CD14-positive monocyte (primary cell): Measurements from ENCODE around the gene CUBN. TPM values are rescaled to one million over a fixed set of nuclear protein-coding genes. Genes with fewer than 3 reads are reported as not detected.

Experiments used
- DNase-seq, 3 donors: peaks; one replicate each; pipeline ENCODE4 v3.0.0-alpha.2; 2011 to 2022
- H2AFZ ChIP-seq: 2 replicates; pipeline ENCODE4 v1.6.0; 2012; ENCODE audit warnings: mild to moderate bottlenecking, low read depth, low read length, inconsistent platforms; ENCODE audit not compliant: insufficient read depth, poor library complexity, severe bottlenecking
- H3K27ac ChIP-seq, 2 donors: 1 replicate in 1 of 2; 2 replicates in 1 of 2; pipeline ENCODE4 v1.5.1; 2012 to 2013; ENCODE audit warnings: low read length in 2 of 2, control low read depth in 1 of 2, inconsistent platforms in 1 of 2, low read depth in 1 of 2, mild to moderate bottlenecking in 1 of 2
- H3K27me3 ChIP-seq, 2 donors: one replicate each; pipeline versions ENCODE4 v1.6.0 to v1.6.1; 2011 to 2013; ENCODE audit warnings: low read length in 2 of 2; ENCODE audit not compliant: control insufficient read depth in 2 of 2, insufficient read depth in 2 of 2
- H3K36me3 ChIP-seq, 2 donors: replicated peaks in 1 of 2; 1 replicate in 1 of 2; 2 replicates in 1 of 2; pipeline versions ENCODE4 v1.5.1 to v1.6.1; 2012 to 2013; ENCODE audit warnings: low read length in 2 of 2, control low read depth in 1 of 2, inconsistent platforms in 1 of 2, mild to moderate bottlenecking in 1 of 2; ENCODE audit not compliant: insufficient read depth in 2 of 2, control insufficient read depth in 1 of 2
- H3K4me1 ChIP-seq, 2 donors: 1 replicate in 1 of 2; 2 replicates in 1 of 2; pipeline versions ENCODE4 v1.5.1 to v1.6.1; 2012 to 2013; ENCODE audit warnings: low read length in 2 of 2, control low read depth in 1 of 2, inconsistent platforms in 1 of 2, mild to moderate bottlenecking in 1 of 2, moderate library complexity in 1 of 2; ENCODE audit not compliant: insufficient read depth in 2 of 2, control insufficient read depth in 1 of 2
- H3K4me2 ChIP-seq: replicated peaks from 2 replicates; pipeline ENCODE3; 2012; ENCODE audit warnings: low read length, moderate library complexity, mild to moderate bottlenecking; ENCODE audit not compliant: poor library complexity, severe bottlenecking; ENCODE audit errors: extremely low read depth
- H3K4me3 ChIP-seq, 3 experiments: fragments of 200-600 bp in 1 of 3; sonication (generic) in 1 of 3; replicated peaks in 1 of 3; 1 replicate in 2 of 3; 2 replicates in 1 of 3; pipeline ENCODE4 v1.5.1; 2011 to 2013; ENCODE audit warnings: low read length in 3 of 3, mild to moderate bottlenecking in 3 of 3, control low read depth in 2 of 3, low read depth in 2 of 3, inconsistent platforms in 1 of 3, moderate library complexity in 1 of 3
- H3K79me2 ChIP-seq: 2 replicates; pipeline ENCODE4 v1.6.0; 2012; ENCODE audit warnings: mild to moderate bottlenecking, control low read depth, inconsistent platforms, low read length, moderate library complexity; ENCODE audit not compliant: insufficient read depth
- H3K9ac ChIP-seq: 2 replicates; pipeline ENCODE4 v1.6.0; 2017; ENCODE audit warnings: low read length, mild to moderate bottlenecking; ENCODE audit not compliant: insufficient read depth, poor library complexity, severe bottlenecking
- H3K9me3 ChIP-seq, 2 donors: replicated peaks in 1 of 2; 1 replicate in 1 of 2; 2 replicates in 1 of 2; pipeline versions ENCODE4 v1.5.1 to v1.6.1; 2012 to 2013; ENCODE audit warnings: low read length in 2 of 2, control low read depth in 1 of 2; ENCODE audit not compliant: control insufficient read depth in 1 of 2, insufficient read depth in 1 of 2
- H4K20me1 ChIP-seq: 2 replicates; pipeline ENCODE4 v1.6.0; 2012; ENCODE audit warnings: mild to moderate bottlenecking, low read length, control low read depth, moderate library complexity; ENCODE audit not compliant: insufficient read depth
- H3K27ac Mint-ChIP-seq, 7 donors: one replicate each; pipeline ENCODE4 v1.8.0; 2020; ENCODE audit warnings: mild to moderate bottlenecking in 7 of 7, mixed read lengths in 7 of 7, moderate library complexity in 6 of 7, inconsistent platforms in 2 of 7
- H3K27me3 Mint-ChIP-seq, 3 donors: one replicate each; pipeline ENCODE4 v1.8.0; 2021 to 2022; ENCODE audit warnings: low read depth in 3 of 3, mild to moderate bottlenecking in 3 of 3, mixed read lengths in 3 of 3, moderate library complexity in 3 of 3, inconsistent platforms in 1 of 3
- H3K36me3 Mint-ChIP-seq, 2 donors: one replicate each; pipeline ENCODE4 v1.8.0; 2020; ENCODE audit warnings: mixed read lengths in 2 of 2, inconsistent platforms in 1 of 2, mild to moderate bottlenecking in 1 of 2
- H3K4me1 Mint-ChIP-seq: one replicate; pipeline ENCODE4 v1.8.0; 2020; ENCODE audit warnings: mild to moderate bottlenecking, mixed read lengths
- H3K4me3 Mint-ChIP-seq, 2 donors: one replicate each; pipeline ENCODE4 v1.8.0; 2020; ENCODE audit warnings: mild to moderate bottlenecking in 2 of 2, mixed read lengths in 2 of 2, moderate library complexity in 1 of 2
- H3K9me3 Mint-ChIP-seq, 7 donors: one replicate each; pipeline ENCODE4 v1.8.0; 2020 to 2022; ENCODE audit warnings: mixed read lengths in 7 of 7, mild to moderate bottlenecking in 6 of 7, moderate library complexity in 6 of 7, inconsistent platforms in 2 of 7
- WGBS: methylation state at CpG from one replicate; pipeline ENCODE4 v1.1.5; 2013; ENCODE audit warnings: missing lambda C conversion rate; ENCODE audit not compliant: insufficient coverage; 5-methylcytosine and 5-hydroxymethylcytosine counted together
- intact Hi-C, 2 donors: fragments of 100-400 bp; cut with micrococcal nuclease; formaldehyde crosslinking; loops; one replicate each; pipeline versions ENCODE4 v1.15.0 to v1.15.1; 2023
- polyA plus RNA-seq, 3 donors: library from polyadenylated mRNA; depleted of rRNA in 1 of 3; unstranded in 2 of 3; stranded (reverse) in 1 of 3; fragments of 300-500 nt in 2 of 3; fragments of >200 nt in 1 of 3; fragmentation: Illumina TruSeq in 2 of 3; gene quantifications; 1 replicate in 2 of 3; 2 replicates in 1 of 3; pipeline ENCODE4 v1.2.3, GENCODE V29; 2012 to 2021
- TF ChIP-seq, protein P1 (sequence below): fragments of 200-600 bp; IDR thresholded peaks from one replicate; pipeline ENCODE4 v1.8.0; 2022; ENCODE audit warnings: antibody characterized with exemption, mild to moderate bottlenecking

CUBN gene
- polyA plus RNA-seq, 3 donors: 0.95 TPM; not detected in 2

DNA sequence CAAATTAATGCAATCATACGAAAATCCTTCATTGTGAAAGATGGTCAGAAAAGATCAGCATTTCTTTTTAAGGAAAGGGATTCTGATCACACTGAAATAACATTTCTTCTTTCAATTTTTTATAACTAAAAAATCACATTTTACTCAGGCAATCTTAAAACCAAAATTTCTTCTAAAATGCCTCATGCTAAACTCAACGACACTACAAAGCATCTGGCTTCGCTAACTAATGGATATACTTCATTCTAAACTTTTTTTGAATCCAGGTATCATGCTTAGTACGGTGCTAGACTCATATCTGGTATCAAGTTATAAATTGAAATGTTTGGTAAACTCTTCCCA is 100.4 kb downstream of the CUBN start:
- Histone ChIP-seq H3K4me3 (peak overlapping the region in 1 of 3 experiments; percentile 56), H2AFZ (no peak overlapping the region), H3K27me3 (no peaks in the 10 kb centered on the region)

DNA sequence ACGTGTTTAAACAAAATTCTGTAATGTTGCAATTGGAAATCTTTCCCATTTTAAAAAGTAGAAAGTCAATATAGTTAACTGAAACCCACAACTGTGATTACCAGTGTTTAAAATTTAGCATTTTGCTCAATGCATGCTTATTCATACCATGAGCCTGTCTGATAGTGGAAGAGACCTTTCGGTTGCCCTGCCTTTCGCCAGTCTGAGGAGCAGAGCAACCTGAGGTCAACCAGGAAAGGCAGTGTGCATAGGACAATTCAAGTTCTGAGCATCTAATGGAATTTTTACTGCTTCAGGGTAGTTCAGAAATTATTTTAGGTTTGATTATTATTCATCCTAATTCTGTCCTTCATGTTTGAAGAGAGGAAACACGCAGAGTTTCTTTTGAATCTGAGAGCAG is 100.8 kb downstream of the CUBN start:
- intact Hi-C loops: loop anchor here (5.0 to 10.0 kb wide), 3 partner anchors 114 to 179 kb away; partner anchors contain the start of gene TRDMT1 (in 1 of the 2)
- Histone ChIP-seq H3K4me3 (peak overlapping the region in 1 of 3 experiments; percentile 56), H4K20me1 (no peaks in the 10 kb centered on the region), H3K4me1 (peaks cover 81 to 95% of the 10 kb centered on the region in 2 donors), H3K27ac (peak overlapping the region; percentile 58 to 89), H3K79me2 (no peaks in the 10 kb centered on the region), H3K27me3 (no peaks in the 10 kb centered on the region), H3K4me2 (peak overlapping the region; percentile 66), H3K9ac (peak overlapping the region; percentile 62), H3K36me3 (no peaks in the 10 kb centered on the region), H2AFZ (no peak overlapping the region), H3K9me3 (no peaks in the 10 kb centered on the region)
- Mint-ChIP-seq H3K4me3 (peak overlapping the region in 1 of 2 donors; percentile 35), H3K27ac (peak overlapping the region; percentile 87 to 96 (median 92)), H3K36me3 (peaks cover 0 to 3% of the 10 kb centered on the region in 2 donors), H3K27me3 (peaks cover 0 to 2% (median 0%) of the 10 kb centered on the region in 3 donors), H3K9me3 (no peaks in the 10 kb centered on the region), H3K4me1 (peaks cover 78% of the 10 kb centered on the region)
- 58% methylated on average over 2 of the region's 4 CpGs for WGBS
- TF ChIP-seq, protein P1, sequence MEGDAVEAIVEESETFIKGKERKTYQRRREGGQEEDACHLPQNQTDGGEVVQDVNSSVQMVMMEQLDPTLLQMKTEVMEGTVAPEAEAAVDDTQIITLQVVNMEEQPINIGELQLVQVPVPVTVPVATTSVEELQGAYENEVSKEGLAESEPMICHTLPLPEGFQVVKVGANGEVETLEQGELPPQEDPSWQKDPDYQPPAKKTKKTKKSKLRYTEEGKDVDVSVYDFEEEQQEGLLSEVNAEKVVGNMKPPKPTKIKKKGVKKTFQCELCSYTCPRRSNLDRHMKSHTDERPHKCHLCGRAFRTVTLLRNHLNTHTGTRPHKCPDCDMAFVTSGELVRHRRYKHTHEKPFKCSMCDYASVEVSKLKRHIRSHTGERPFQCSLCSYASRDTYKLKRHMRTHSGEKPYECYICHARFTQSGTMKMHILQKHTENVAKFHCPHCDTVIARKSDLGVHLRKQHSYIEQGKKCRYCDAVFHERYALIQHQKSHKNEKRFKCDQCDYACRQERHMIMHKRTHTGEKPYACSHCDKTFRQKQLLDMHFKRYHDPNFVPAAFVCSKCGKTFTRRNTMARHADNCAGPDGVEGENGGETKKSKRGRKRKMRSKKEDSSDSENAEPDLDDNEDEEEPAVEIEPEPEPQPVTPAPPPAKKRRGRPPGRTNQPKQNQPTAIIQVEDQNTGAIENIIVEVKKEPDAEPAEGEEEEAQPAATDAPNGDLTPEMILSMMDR: no peak
- DNase-seq: peak in 2 of 3 donors; percentile 35 to 39

More for the DNA sequence above, 100.4 kb downstream of the CUBN start:
- WGBS: no CpG with 5 or more reads among the region's 4 CpGs
- peaks cover 0 to 2% (median 0%) of the 10 kb centered on the region in 3 donors for H3K27me3 Mint-ChIP-seq
- H4K20me1 ChIP-seq: no peaks in the 10 kb centered on the region
- H3K9me3 ChIP-seq: no peaks in the 10 kb centered on the region
- TF ChIP-seq, protein P1: no peak
- no peak for DNase-seq
- intact Hi-C loops: loop anchor here (5.0 to 10.0 kb wide), 3 partner anchors 114 to 178 kb away; partner anchors contain the start of gene TRDMT1 (in 1 of the 2)
- H3K4me3 Mint-ChIP-seq: peak overlapping the region; percentile 35 to 47
- H3K27ac ChIP-seq: peak overlapping the region; percentile 64 to 89
- no peaks in the 10 kb centered on the region for H3K79me2 ChIP-seq
- no peaks in the 10 kb centered on the region for H3K9me3 Mint-ChIP-seq
- no peaks in the 10 kb centered on the region for H3K36me3 ChIP-seq
- peaks cover 79 to 95% of the 10 kb centered on the region in 2 donors for H3K4me1 ChIP-seq
- H3K27ac Mint-ChIP-seq: peak overlapping the region; percentile 87 to 96 (median 92)
- peaks cover 0 to 3% of the 10 kb centered on the region in 2 donors for H3K36me3 Mint-ChIP-seq
- peak overlapping the region; percentile 66 for H3K4me2 ChIP-seq
- peaks cover 78% of the 10 kb centered on the region for H3K4me1 Mint-ChIP-seq
- H3K9ac ChIP-seq: peak overlapping the region; percentile 62
